ENCODE results near the gene MLXIP.

MLXIP gene

GRCh38 chr12:122137681-122138080 lies 59.1 kb downstream of the MLXIP start:
- TF ChIP-seq POLR2AphosphoS5 (IDR thresholded peaks at IDR 0.05; ENCODE audit: low read depth, low read length) (no peak), TAF1 (IDR thresholded peaks at IDR 0.05; ENCODE audit: borderline replicate concordance, insufficient read depth, low read length) (no peak), SIN3A (IDR thresholded peaks at IDR 0.05; ENCODE audit: borderline replicate concordance, insufficient read depth, low read length) (no peak), FOXP2 (optimal IDR thresholded peaks at IDR 0.05; ENCODE audit: borderline replicate concordance, extremely low read depth, extremely low read length, insufficient read depth) (no peak), REST (IDR thresholded peaks at IDR 0.05; ENCODE audit: insufficient read depth in 1 of 2, low read depth in 2 of 2, low read length in 2 of 2) (no peak)

GRCh38 chr12:122138181-122138580 lies 59.6 kb downstream of the MLXIP start:
- TF ChIP-seq SIN3A (IDR thresholded peaks at IDR 0.05; ENCODE audit: borderline replicate concordance, insufficient read depth, low read length) (no peak), POLR2AphosphoS5 (IDR thresholded peaks at IDR 0.05; ENCODE audit: low read depth, low read length) (no peak), TAF1 (IDR thresholded peaks at IDR 0.05; ENCODE audit: borderline replicate concordance, insufficient read depth, low read length) (no peak), REST (IDR thresholded peaks at IDR 0.05; ENCODE audit: insufficient read depth in 1 of 2, low read depth in 2 of 2, low read length in 2 of 2) (no peak), FOXP2 (optimal IDR thresholded peaks at IDR 0.05; ENCODE audit: borderline replicate concordance, extremely low read depth, extremely low read length, insufficient read depth) (no peak)

- TF ChIP-seq FOXP2 (optimal IDR thresholded peaks at IDR 0.05; ENCODE audit: borderline replicate concordance, extremely low read depth, extremely low read length, insufficient read depth) (no peak), TAF1 (IDR thresholded peaks at IDR 0.05; ENCODE audit: borderline replicate concordance, insufficient read depth, low read length) (no peak), SIN3A (IDR thresholded peaks at IDR 0.05; ENCODE audit: borderline replicate concordance, insufficient read depth, low read length) (no peak), REST (IDR thresholded peaks at IDR 0.05; ENCODE audit: insufficient read depth in 1 of 2, low read depth in 2 of 2, low read length in 2 of 2) (no peak), POLR2AphosphoS5 (IDR thresholded peaks at IDR 0.05; ENCODE audit: low read depth, low read length) (no peak)
Measured at GRCh38 chr12:122138616-122139015, 60.1 kb downstream of the MLXIP start.

GRCh38 chr12:122139266-122139665 lies 60.7 kb downstream of the MLXIP start:
- TF ChIP-seq FOXP2 (optimal IDR thresholded peaks at IDR 0.05; ENCODE audit: borderline replicate concordance, extremely low read depth, extremely low read length, insufficient read depth) (no peak), SIN3A (IDR thresholded peaks at IDR 0.05; ENCODE audit: borderline replicate concordance, insufficient read depth, low read length) (no peak), REST (IDR thresholded peaks at IDR 0.05; ENCODE audit: insufficient read depth in 1 of 2, low read depth in 2 of 2, low read length in 2 of 2) (no peak), TAF1 (IDR thresholded peaks at IDR 0.05; ENCODE audit: borderline replicate concordance, insufficient read depth, low read length) (no peak), POLR2AphosphoS5 (IDR thresholded peaks at IDR 0.05; ENCODE audit: low read depth, low read length) (no peak)

- TF ChIP-seq FOXP2 (optimal IDR thresholded peaks at IDR 0.05; ENCODE audit: borderline replicate concordance, extremely low read depth, extremely low read length, insufficient read depth), result no peak
- no peak for TF ChIP-seq REST (IDR thresholded peaks at IDR 0.05; ENCODE audit: insufficient read depth in 1 of 2, low read depth in 2 of 2, low read length in 2 of 2)
- TF ChIP-seq SIN3A (IDR thresholded peaks at IDR 0.05; ENCODE audit: borderline replicate concordance, insufficient read depth, low read length), result no peak
- TF ChIP-seq TAF1 (IDR thresholded peaks at IDR 0.05; ENCODE audit: borderline replicate concordance, insufficient read depth, low read length), result no peak
- no peak for TF ChIP-seq POLR2AphosphoS5 (IDR thresholded peaks at IDR 0.05; ENCODE audit: low read depth, low read length)
Measured at GRCh38 chr12:122139941-122140340, 61.4 kb downstream of the MLXIP start.

Data from PFSK-1 (cell line).